ENCODE data around the gene S1PR3. TPM values are rescaled to one million over a fixed set of nuclear protein-coding genes. Genes with fewer than 3 reads are reported as not detected.

The S1PR3 gene
- total RNA-seq, 2 donors from 2014 or later = 0.07 to 0.14 TPM

- ATAC-seq = no peak
- peaks cover 0 to 10% of the 10 kb centered on the region in 2 donors for H3K9me3 Mint-ChIP-seq
- no peaks in the 10 kb centered on the region for H3K36me3 Mint-ChIP-seq
- H3K27ac Mint-ChIP-seq = no peak overlapping the region
- no peak for DNase-seq (ENCODE audit: low spot score in 2 of 2)
Measured at GRCh38 chr9:88980740-88981203, 10.5 kb upstream of the S1PR3 start.

DNA sequence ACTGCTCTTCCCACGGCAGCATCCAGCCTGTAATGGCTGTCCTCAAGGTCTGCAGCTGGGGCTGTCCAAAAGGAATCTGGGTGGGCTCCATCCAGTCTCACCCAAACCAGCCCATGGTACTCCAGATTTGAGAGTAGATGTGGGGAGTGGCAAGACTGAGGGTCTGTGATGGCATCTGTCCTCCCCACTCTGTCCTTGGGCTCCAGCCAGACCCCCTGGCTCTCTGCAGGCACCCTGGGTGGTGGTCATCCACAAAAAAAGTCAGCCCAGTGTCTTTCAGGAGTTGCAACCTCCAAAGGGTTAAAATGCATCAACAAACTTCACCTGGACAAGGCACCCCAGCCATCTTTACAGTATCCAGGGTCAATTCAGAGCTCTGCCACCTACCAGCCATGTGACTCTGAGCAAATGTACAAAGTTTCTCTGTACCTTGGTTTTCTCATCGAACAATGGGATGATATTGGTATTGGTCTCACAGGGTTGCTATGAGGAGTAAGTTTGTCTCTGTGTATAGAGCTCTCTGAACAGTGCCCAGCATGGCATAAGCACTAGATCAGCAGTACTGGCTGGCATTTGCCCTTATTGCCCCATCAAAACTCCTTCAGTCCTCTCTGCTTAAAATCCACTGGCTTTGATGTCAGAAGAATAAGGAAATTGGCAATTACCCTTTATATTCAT, 7.3 kb upstream of the S1PR3 start:
- peaks cover 0 to 10% of the 10 kb centered on the region in 2 donors for H3K9me3 Mint-ChIP-seq
- H3K36me3 Mint-ChIP-seq = no peaks in the 10 kb centered on the region
- ATAC-seq (no peak), DNase-seq (ENCODE audit: low spot score in 2 of 2) (no peak)
- no peak overlapping the region for H3K27ac Mint-ChIP-seq

GRCh38 chr9:88984543-88984883, 6.8 kb upstream of the S1PR3 start:
- DNase-seq (ENCODE audit: low spot score in 2 of 2) (no peak), ATAC-seq (no peak)
- no peaks in the 10 kb centered on the region for H3K36me3 Mint-ChIP-seq
- no peak overlapping the region for H3K27ac Mint-ChIP-seq
- H3K9me3 Mint-ChIP-seq = peaks cover 0 to 10% of the 10 kb centered on the region in 2 donors

- no peak for DNase-seq (ENCODE audit: low spot score in 2 of 2)
- Mint-ChIP-seq H3K36me3 (no peaks in the 10 kb centered on the region), H3K9me3 (peaks cover 0 to 10% of the 10 kb centered on the region in 2 donors), H3K27ac (no peak overlapping the region)
- ATAC-seq = no peak
Measured at GRCh38 chr9:88985616-88986015, 5.7 kb upstream of the S1PR3 start.

- DNase-seq (ENCODE audit: low spot score in 2 of 2) = no peak
- Mint-ChIP-seq H3K27ac (no peak overlapping the region), H3K9me3 (peaks cover 0 to 10% of the 10 kb centered on the region in 2 donors), H3K36me3 (no peaks in the 10 kb centered on the region)
- ATAC-seq = no peak
Measured at GRCh38 chr9:88986776-88987175, 4.5 kb upstream of the S1PR3 start.

DNA sequence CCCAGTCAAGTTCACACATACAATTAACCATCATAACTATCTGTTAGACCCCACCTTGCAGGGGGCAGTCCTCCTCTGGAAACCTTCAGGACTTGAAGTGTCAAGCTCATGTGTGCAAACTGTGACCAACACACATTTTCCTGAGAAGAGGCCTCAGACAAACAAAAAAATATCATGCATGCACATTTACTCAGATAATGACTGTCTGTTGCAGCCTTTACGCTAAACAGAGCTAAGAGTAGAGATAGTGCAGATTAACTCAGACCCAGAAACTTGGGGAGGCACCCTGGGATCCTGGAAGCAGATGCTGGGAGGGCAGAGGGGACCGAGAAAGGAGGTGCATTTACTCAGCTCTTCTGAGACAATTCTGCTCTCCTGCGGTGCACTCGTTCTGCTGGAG, 3.6 kb upstream of the S1PR3 start:
- H3K27ac Mint-ChIP-seq = no peak overlapping the region
- peaks cover 0 to 5% of the 10 kb centered on the region in 2 donors for H3K9me3 Mint-ChIP-seq
- DNase-seq (ENCODE audit: low spot score in 2 of 2) (no peak), ATAC-seq (no peak)
- no peaks in the 10 kb centered on the region for H3K36me3 Mint-ChIP-seq

DNA sequence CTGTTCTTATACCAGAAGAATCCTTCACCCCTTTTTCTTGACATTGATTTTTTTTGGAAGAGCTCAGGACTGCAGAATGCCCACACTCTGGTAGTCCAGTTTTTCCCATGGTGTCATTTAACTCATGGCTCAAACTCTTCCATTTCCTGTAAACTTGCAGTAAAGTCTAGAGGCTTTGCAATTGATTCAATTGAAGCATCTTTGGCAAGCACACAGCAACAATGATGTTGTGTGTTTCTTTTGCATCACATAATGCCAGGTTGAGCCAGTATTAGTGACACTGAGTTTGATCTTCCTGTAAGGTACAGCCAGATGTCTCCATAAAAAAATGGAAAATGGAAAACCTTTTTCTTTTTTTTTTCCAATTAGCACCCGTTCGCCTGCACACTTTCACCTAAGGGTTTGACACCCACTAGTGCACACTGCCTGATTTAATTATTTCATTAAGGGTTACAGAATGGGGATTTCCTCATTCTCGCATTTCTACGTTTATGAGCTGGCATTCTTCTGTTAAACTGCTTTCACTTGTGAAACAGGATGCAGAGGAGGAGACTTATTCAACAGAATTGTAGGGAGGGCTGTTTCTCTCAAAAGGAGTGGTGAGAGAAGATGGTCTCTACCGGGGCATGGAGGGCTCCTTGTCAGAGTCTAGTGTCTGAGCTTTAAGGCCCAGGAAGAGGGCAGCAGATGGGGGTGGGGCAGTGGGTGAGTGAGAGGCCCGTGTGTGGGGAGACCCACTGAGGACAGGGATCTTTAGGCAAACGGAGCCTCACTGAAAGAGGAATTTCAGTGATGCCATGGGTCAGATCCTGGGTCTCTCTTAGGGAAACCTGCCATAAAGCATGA, 2.2 kb upstream of the S1PR3 start:
- peak overlapping the region in 1 of 2 donors; percentile 6 for H3K27ac Mint-ChIP-seq
- peaks cover 0 to 5% of the 10 kb centered on the region in 2 donors for H3K9me3 Mint-ChIP-seq
- no peaks in the 10 kb centered on the region for H3K36me3 Mint-ChIP-seq
- ATAC-seq = peak; percentile 79 to 86
- DNase-seq (ENCODE audit: low spot score in 2 of 2) = peak in 1 of 2 donors; percentile 15

DNA sequence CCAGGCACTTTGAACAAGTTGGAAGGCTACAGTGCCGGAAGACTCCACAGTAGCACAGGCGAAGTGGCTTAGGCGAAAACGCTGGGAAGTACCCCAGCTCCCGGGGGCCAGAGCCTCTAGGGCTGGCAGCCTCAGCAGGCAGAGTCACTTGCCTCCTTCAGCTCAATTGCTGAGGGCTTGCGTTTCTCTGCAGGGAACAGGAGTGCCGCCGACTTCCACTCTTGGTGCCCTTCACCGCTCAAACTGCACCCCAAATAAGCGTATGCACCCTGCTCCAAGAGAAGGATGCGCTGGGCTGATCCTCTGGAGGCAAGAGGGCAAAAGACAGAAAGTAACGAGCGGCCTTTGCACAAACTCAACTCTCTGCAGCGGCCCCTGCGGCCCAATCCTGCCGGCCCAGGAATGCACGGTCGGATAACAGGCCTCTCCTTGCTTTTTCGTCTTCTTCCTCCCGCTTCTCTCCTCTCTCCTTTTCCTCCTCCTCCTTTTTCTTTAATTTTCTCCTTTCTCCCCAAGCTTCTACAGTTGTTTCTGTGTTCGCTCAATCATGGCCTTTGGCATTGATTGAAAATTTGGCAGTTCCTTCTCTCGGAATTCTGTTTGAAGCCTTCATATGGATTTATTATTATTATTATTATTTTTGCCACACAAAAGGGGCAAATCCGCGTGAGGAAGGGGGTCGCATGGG, 1.1 kb upstream of the S1PR3 start:
- no peak for DNase-seq (ENCODE audit: low spot score in 2 of 2)

DNA sequence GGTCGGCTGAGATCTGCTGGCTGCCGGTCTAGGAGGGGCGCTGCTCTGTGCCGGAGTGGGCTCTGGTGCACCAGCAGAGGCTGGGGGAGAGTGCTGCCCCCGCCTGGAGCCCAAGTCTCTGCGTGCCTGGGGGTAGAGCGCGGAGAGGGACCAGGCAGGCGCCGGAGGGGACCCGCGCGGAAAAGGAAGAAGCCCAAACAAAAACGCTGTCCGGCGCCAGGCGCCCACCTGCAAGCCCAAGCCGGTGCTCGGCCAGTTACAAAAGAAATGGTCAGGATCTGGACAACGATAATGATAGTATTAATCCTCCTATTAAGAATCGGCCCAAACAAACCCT, 571 bp upstream of the S1PR3 start:
- DNase-seq (ENCODE audit: low spot score in 2 of 2) (no peak), ATAC-seq (no peak)
- H3K27ac Mint-ChIP-seq = no peak overlapping the region
- H3K36me3 Mint-ChIP-seq = no peaks in the 10 kb centered on the region
- peaks cover 0 to 2% of the 10 kb centered on the region in 2 donors for H3K9me3 Mint-ChIP-seq

More for the DNA sequence above, 1.1 kb upstream of the S1PR3 start:
- Mint-ChIP-seq H3K27ac (no peak overlapping the region), H3K9me3 (peaks cover 0 to 5% of the 10 kb centered on the region in 2 donors), H3K36me3 (no peaks in the 10 kb centered on the region)
- ATAC-seq = no peak

DNA sequence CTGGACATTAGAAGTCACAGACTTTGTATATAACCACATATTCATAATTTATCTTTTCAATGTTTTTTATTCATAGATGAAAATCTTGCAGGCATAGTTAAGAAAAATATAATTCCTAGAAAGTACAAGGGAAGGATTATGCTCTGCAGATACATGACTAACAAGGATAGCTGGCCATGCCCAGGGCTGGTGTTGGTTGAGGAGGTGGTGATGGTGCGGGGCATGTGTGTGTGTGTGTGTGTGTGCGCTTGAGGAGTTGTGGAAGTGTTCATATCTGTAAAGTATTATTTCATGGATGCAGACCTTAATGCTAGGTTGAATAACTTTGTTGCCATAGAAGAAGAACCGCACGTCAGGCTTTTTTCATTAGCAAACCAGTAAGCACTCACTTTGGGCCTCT, 1.3 kb downstream of the S1PR3 start:
- ATAC-seq = no peak

DNA sequence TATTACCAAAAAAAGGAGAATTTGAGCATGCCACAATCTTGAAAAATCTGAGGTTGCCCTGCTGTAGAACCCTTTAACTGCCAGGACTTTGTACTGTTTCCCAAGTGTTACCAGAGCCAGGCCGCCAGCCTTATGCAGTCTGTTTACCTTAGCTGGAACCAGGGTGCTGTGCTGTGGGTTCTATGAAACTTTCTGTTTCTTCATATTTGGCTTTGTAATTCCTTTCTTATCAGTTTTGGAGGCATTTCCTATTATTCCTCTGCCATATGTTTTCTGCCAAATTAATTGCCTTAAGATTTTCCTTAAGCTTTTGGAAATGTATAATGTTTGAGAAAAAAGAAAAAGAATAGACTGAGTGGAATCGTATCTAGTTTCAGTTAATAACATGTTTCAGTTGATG, 2.1 kb downstream of the S1PR3 start:
- Mint-ChIP-seq H3K9me3 (no peaks in the 10 kb centered on the region), H3K36me3 (no peaks in the 10 kb centered on the region), H3K27ac (no peak overlapping the region)
- DNase-seq (ENCODE audit: low spot score in 2 of 2) (no peak), ATAC-seq (no peak)

More for the DNA sequence above, 1.3 kb downstream of the S1PR3 start:
- Mint-ChIP-seq H3K27ac (no peak overlapping the region), H3K36me3 (no peaks in the 10 kb centered on the region), H3K9me3 (no peaks in the 10 kb centered on the region)
- no peak for DNase-seq (ENCODE audit: low spot score in 2 of 2)

GRCh38 chr9:88993871-88994460, 2.7 kb downstream of the S1PR3 start:
- no peak for ATAC-seq
- DNase-seq (ENCODE audit: low spot score in 2 of 2) = no peak
- H3K36me3 Mint-ChIP-seq = no peaks in the 10 kb centered on the region
- H3K27ac Mint-ChIP-seq = no peak overlapping the region
- no peaks in the 10 kb centered on the region for H3K9me3 Mint-ChIP-seq

DNA sequence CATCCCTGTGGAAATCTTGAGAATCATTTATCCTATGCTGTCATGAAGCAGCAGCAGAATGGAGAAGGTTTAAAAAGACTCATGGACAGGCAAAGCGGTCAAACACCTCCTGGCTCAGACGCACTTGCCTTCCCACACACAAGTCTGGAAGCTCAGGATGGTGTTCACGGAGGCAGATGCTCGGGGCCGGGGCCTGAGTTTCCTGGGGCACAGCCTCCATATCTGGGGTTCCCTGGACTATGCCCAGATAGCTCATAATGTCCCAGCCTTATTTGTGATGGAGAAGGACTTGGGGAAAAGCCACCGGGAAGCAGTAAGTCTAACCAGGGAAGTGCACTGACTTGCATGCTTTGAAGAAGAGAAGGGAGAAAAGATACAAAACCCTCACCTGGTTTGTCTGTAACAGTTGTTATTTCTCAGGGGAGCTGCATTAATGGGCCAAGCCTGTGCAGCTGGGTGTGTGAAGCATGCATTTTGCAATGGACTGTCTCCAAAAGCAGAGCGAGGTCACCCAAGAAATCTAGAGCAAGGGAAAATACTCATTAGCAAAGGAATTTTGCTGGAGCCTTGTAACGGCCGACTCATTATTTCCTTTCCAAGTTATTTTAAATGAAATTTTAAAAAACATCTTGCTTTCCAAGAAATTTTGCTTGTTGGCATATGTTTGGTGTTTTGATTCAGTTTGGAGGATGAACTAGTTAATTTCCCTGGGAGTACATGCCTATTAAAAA, 3.4 kb downstream of the S1PR3 start:
- H3K36me3 Mint-ChIP-seq = no peaks in the 10 kb centered on the region
- no peak for DNase-seq (ENCODE audit: low spot score in 2 of 2)
- no peak overlapping the region for H3K27ac Mint-ChIP-seq
- no peak for ATAC-seq
- no peaks in the 10 kb centered on the region for H3K9me3 Mint-ChIP-seq

DNA sequence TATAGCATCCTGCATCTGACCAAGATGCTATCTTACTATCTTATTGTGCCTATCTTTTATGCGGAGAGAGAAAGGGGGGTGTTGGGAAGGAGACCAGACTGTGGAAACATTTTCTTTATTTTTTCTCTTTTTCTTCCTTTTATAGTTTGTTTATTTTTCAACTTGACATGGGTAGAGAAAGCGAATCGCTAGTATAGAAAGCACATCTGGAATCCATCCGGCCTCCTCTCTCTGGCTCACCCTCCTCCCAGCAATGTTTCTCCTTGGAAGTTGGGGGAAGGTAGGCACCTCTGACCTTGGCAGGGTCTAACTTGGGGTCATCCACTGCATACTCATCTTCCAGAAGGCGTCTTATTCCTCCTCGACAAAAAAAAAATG, 3.9 kb downstream of the S1PR3 start:
- ATAC-seq (no peak), DNase-seq (ENCODE audit: low spot score in 2 of 2) (no peak)
- no peaks in the 10 kb centered on the region for H3K9me3 Mint-ChIP-seq
- H3K27ac Mint-ChIP-seq = no peak overlapping the region
- H3K36me3 Mint-ChIP-seq = no peaks in the 10 kb centered on the region

DNA sequence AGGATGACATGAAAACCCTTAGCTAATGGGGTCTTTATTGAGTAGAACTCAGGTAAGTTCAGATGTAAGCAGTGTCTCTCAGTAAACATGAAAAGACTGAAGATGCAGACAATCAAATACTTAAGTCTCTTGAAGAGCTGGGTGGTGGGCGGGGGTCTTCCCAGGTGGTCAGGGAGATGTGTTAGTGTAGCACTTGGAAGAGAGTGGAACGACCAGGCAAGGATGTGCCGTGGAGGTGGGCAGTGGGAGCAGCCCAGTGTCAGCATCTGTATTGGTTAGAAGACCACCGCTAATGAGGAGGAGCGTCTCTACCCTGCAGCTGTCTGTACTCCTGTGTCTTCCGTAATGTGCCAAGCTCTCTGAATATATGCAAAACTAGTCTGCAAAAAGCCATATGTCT, 4.4 kb downstream of the S1PR3 start:
- DNase-seq (ENCODE audit: low spot score in 2 of 2) = no peak

DNA sequence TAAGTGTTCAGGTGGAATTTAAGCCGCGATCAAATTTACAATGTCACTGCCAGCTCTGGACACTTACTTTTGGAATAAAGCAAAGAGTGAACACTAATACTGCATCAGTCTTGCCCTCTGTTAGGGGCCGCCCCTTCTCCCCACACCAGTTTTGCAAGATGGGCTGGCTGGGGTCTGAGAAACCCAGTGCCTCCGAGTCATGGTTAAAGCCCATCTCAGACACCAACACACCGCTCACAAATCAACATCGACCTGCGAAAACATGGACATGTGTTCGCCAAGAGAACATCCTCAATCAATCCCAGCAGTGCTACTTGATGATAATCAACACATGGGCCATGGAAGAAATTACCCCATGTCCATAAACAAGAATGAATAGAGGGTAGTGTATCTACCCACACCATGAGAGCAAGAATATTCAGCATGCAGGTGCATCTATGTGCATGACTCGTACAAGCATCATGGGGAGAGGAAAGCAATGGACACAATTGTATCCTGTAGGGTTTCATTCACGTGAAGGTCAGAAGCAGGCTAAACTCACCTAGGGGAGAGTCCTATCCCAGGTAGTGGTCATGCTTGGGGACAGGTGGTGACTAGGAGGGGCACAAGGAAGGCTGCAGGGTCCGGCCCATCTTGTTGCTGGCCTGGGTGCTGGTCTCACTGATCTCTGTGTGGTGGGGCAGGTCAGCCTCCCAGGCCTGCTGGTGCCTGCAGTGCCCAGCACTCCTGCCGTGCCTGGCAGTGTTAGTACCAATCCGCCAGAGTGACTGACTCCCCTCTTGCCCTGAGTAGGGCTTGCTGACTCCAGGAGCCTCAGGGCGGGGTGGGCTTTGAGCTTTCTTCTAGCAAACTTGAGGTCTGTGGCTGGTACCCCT, 5.0 kb downstream of the S1PR3 start:
- no peaks in the 10 kb centered on the region for H3K9me3 Mint-ChIP-seq
- DNase-seq (ENCODE audit: low spot score in 2 of 2) = no peak
- ATAC-seq = no peak
- no peak overlapping the region for H3K27ac Mint-ChIP-seq
- H3K36me3 Mint-ChIP-seq = no peaks in the 10 kb centered on the region

More for the DNA sequence above, 4.4 kb downstream of the S1PR3 start:
- Mint-ChIP-seq H3K27ac (no peak overlapping the region), H3K9me3 (no peaks in the 10 kb centered on the region), H3K36me3 (no peaks in the 10 kb centered on the region)
- no peak for ATAC-seq
